GM12878 (cell line): ENCODE measurements around the gene KIAA0319L. TPM values are rescaled to one million over a fixed set of nuclear protein-coding genes. Genes with fewer than 3 reads are reported as not detected.

Experiments used
- MTA2 ChIP-seq: fragments of 450-650 bp; IDR thresholded peaks from 2 replicates; pipeline ENCODE4 v1.6.1; 2016; ENCODE audit warnings: low read depth, mild to moderate bottlenecking, moderate library complexity
- MTA3 ChIP-seq: IDR thresholded peaks from 2 replicates; pipeline ENCODE4 v1.6.1; 2012; ENCODE audit warnings: low read length, inconsistent platforms, borderline replicate concordance
- NBN ChIP-seq: fragments of 450-650 bp; IDR thresholded peaks from 2 replicates; pipeline ENCODE4 v1.6.1; 2016
- NFYB ChIP-seq: IDR thresholded peaks from 2 replicates; pipeline ENCODE4 v1.6.1; 2011; ENCODE audit warnings: low read depth, mild to moderate bottlenecking, low read length, improper control_type of control experiment, moderate library complexity; ENCODE audit not compliant: insufficient read depth
- PAX8 ChIP-seq: fragments of 450-650 bp; IDR thresholded peaks from 2 replicates; pipeline ENCODE4 v1.6.1; 2017; ENCODE audit warnings: mild to moderate bottlenecking, moderate library complexity
- RUNX3 ChIP-seq: IDR thresholded peaks from 2 replicates; pipeline ENCODE4 v1.6.1; 2012; ENCODE audit warnings: low read length, inconsistent platforms
- SIX5 ChIP-seq: IDR thresholded peaks from 2 replicates; pipeline ENCODE4 v1.6.1; 2011; ENCODE audit warnings: mild to moderate bottlenecking, low read depth, low read length, moderate library complexity; ENCODE audit not compliant: severe bottlenecking
- SREBF1 ChIP-seq: IDR thresholded peaks from 2 replicates; pipeline ENCODE4 v1.6.1; 2012; ENCODE audit warnings: mild to moderate bottlenecking, low read length
- TCF12 ChIP-seq: IDR thresholded peaks from 2 replicates; pipeline ENCODE4 v1.6.1; 2011; ENCODE audit warnings: low read depth, mild to moderate bottlenecking, low read length
- YY1 ChIP-seq: IDR thresholded peaks from 2 replicates; pipeline ENCODE4 v1.6.1; 2011; ENCODE audit warnings: low read depth, mild to moderate bottlenecking, low read length
- ZZZ3 ChIP-seq: IDR thresholded peaks from 2 replicates; pipeline ENCODE4 v1.6.1; 2011; ENCODE audit warnings: low read depth; ENCODE audit not compliant: control insufficient read depth, insufficient read length
- polyA plus RNA-seq, 11 experiments: library from polyadenylated mRNA; depleted of rRNA in 4 of 11; unstranded in 6 of 11; stranded (reverse) in 5 of 11; fragments of >200 nt; fragmentation: Nextera tagmentation in 4 of 11; fragmentation: Illumina TruSeq in 1 of 11; extraction: Ambion mirVana in 4 of 11; extraction: Trizol in 1 of 11; gene quantifications; 1 replicate in 1 of 11; 2 replicates in 10 of 11; pipeline versions ENCODE4 v1.2.1 to v1.2.3, GENCODE V29; 2011 to 2016; ENCODE audit warnings: inconsistent platforms in 2 of 11, missing spikeins in 2 of 11, low read depth in 1 of 11
- total RNA-seq, 4 experiments: library from RNA; depleted of rRNA in 3 of 4; stranded (reverse); fragments of >200 nt in 3 of 4; fragmentation: Illumina TruSeq in 1 of 4; extraction: Trizol in 1 of 4; gene quantifications; 2 replicates each; pipeline versions ENCODE4 v1.2.1 to v1.2.3, GENCODE V29; 2013 to 2021
- TF ChIP-seq, protein P1 (sequence below): IDR thresholded peaks from 2 replicates; pipeline ENCODE4 v1.6.1; 2012; ENCODE audit warnings: low read length, inconsistent platforms
- TF ChIP-seq, protein P2 (sequence below): IDR thresholded peaks from 2 replicates; pipeline ENCODE4 v1.6.1; 2011; ENCODE audit warnings: low read depth, low read length, improper control_type of control experiment, borderline replicate concordance
- TF ChIP-seq, protein P3 (sequence below): fragments of 450-650 bp; IDR thresholded peaks from 2 replicates; pipeline ENCODE4 v1.6.1; 2017; ENCODE audit warnings: antibody characterized with exemption, mild to moderate bottlenecking, moderate library complexity
- TF ChIP-seq, protein P4 (sequence below), 3 experiments: IDR thresholded peaks in 2 of 3; conservative IDR thresholded peaks in 1 of 3; 2 replicates each; pipeline ENCODE4 v1.5.1; 2011; ENCODE audit warnings: low read depth in 3 of 3, low read length in 3 of 3, mild to moderate bottlenecking in 3 of 3, control low read depth in 2 of 3, moderate library complexity in 2 of 3, inconsistent platforms in 1 of 3, mixed read lengths in 1 of 3; ENCODE audit not compliant: control insufficient read depth in 2 of 3, insufficient read depth in 1 of 3; ENCODE audit errors: extremely low read depth in 1 of 3
- TF ChIP-seq, protein P5 (sequence below): IDR thresholded peaks from 2 replicates; pipeline ENCODE4 v1.6.1; 2012; ENCODE audit warnings: mild to moderate bottlenecking, low read depth, low read length

Gene KIAA0319L
- total and polyA plus RNA-seq, 10 of the 15 experiments (the other 5 are each of a cell fraction or from before 2014, with no cell fraction given), result 2.6 to 57.8 (median 25.4) TPM

DNA sequence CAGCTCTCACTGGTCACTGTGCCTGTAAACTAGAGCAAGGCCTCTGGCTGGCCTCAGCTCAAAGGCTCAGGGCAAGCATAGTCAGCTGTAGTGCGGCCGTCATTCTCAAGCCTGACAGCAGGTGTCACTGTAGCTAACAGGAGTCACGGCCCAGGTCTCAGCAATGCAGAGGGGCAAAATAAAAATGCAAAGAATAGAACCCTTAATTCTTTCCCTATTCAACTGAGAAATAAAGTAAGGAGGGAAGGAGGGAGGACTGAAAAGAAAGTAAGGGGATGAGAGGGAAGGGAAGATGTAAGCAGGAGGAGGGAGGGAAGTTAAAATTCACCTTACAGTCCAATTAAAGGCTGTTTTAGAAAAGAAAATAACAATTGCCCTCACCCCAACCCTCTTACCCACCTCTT, 106.1 kb downstream of the KIAA0319L start (continued):
- TF ChIP-seq, protein P1, sequence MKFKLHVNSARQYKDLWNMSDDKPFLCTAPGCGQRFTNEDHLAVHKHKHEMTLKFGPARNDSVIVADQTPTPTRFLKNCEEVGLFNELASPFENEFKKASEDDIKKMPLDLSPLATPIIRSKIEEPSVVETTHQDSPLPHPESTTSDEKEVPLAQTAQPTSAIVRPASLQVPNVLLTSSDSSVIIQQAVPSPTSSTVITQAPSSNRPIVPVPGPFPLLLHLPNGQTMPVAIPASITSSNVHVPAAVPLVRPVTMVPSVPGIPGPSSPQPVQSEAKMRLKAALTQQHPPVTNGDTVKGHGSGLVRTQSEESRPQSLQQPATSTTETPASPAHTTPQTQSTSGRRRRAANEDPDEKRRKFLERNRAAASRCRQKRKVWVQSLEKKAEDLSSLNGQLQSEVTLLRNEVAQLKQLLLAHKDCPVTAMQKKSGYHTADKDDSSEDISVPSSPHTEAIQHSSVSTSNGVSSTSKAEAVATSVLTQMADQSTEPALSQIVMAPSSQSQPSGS, result no peak
- TF ChIP-seq SREBF1, result no peak
- peak; percentile 77; the same call in 1 of the 2 replicates for TF ChIP-seq YY1
- TF ChIP-seq RUNX3, result no peak
- TF ChIP-seq TCF12, result no peak
- no peak for TF ChIP-seq MTA3
- TF ChIP-seq SIX5, result no peak
- TF ChIP-seq, protein P2, sequence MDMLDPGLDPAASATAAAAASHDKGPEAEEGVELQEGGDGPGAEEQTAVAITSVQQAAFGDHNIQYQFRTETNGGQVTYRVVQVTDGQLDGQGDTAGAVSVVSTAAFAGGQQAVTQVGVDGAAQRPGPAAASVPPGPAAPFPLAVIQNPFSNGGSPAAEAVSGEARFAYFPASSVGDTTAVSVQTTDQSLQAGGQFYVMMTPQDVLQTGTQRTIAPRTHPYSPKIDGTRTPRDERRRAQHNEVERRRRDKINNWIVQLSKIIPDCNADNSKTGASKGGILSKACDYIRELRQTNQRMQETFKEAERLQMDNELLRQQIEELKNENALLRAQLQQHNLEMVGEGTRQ, result no peak
- TF ChIP-seq MTA2, result no peak
- TF ChIP-seq, protein P3, sequence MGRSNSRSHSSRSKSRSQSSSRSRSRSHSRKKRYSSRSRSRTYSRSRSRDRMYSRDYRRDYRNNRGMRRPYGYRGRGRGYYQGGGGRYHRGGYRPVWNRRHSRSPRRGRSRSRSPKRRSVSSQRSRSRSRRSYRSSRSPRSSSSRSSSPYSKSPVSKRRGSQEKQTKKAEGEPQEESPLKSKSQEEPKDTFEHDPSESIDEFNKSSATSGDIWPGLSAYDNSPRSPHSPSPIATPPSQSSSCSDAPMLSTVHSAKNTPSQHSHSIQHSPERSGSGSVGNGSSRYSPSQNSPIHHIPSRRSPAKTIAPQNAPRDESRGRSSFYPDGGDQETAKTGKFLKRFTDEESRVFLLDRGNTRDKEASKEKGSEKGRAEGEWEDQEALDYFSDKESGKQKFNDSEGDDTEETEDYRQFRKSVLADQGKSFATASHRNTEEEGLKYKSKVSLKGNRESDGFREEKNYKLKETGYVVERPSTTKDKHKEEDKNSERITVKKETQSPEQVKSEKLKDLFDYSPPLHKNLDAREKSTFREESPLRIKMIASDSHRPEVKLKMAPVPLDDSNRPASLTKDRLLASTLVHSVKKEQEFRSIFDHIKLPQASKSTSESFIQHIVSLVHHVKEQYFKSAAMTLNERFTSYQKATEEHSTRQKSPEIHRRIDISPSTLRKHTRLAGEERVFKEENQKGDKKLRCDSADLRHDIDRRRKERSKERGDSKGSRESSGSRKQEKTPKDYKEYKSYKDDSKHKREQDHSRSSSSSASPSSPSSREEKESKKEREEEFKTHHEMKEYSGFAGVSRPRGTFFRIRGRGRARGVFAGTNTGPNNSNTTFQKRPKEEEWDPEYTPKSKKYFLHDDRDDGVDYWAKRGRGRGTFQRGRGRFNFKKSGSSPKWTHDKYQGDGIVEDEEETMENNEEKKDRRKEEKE, result no peak
- no peak for TF ChIP-seq PAX8
- TF ChIP-seq ZZZ3, result no peak
- 0 out of 2 replicates have a peak, but pooled peaks have one; percentile 26 for TF ChIP-seq NBN
- TF ChIP-seq, protein P4, sequence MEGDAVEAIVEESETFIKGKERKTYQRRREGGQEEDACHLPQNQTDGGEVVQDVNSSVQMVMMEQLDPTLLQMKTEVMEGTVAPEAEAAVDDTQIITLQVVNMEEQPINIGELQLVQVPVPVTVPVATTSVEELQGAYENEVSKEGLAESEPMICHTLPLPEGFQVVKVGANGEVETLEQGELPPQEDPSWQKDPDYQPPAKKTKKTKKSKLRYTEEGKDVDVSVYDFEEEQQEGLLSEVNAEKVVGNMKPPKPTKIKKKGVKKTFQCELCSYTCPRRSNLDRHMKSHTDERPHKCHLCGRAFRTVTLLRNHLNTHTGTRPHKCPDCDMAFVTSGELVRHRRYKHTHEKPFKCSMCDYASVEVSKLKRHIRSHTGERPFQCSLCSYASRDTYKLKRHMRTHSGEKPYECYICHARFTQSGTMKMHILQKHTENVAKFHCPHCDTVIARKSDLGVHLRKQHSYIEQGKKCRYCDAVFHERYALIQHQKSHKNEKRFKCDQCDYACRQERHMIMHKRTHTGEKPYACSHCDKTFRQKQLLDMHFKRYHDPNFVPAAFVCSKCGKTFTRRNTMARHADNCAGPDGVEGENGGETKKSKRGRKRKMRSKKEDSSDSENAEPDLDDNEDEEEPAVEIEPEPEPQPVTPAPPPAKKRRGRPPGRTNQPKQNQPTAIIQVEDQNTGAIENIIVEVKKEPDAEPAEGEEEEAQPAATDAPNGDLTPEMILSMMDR (IDR thresholded peaks at IDR 0.05 in 2 of 3, conservative IDR thresholded peaks at IDR 0.05 in 1 of 3; ENCODE audit: control insufficient read depth in 2 of 3, extremely low read depth in 1 of 3, insufficient read depth in 1 of 3, low read depth in 3 of 3, low read length in 3 of 3), result peak; percentile 87 to 90 (median 88)
- TF ChIP-seq NFYB, result no peak
- TF ChIP-seq, protein P5, sequence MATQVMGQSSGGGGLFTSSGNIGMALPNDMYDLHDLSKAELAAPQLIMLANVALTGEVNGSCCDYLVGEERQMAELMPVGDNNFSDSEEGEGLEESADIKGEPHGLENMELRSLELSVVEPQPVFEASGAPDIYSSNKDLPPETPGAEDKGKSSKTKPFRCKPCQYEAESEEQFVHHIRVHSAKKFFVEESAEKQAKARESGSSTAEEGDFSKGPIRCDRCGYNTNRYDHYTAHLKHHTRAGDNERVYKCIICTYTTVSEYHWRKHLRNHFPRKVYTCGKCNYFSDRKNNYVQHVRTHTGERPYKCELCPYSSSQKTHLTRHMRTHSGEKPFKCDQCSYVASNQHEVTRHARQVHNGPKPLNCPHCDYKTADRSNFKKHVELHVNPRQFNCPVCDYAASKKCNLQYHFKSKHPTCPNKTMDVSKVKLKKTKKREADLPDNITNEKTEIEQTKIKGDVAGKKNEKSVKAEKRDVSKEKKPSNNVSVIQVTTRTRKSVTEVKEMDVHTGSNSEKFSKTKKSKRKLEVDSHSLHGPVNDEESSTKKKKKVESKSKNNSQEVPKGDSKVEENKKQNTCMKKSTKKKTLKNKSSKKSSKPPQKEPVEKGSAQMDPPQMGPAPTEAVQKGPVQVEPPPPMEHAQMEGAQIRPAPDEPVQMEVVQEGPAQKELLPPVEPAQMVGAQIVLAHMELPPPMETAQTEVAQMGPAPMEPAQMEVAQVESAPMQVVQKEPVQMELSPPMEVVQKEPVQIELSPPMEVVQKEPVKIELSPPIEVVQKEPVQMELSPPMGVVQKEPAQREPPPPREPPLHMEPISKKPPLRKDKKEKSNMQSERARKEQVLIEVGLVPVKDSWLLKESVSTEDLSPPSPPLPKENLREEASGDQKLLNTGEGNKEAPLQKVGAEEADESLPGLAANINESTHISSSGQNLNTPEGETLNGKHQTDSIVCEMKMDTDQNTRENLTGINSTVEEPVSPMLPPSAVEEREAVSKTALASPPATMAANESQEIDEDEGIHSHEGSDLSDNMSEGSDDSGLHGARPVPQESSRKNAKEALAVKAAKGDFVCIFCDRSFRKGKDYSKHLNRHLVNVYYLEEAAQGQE, result no peak
